ENCODE results near the gene GALNT18. TPM values are rescaled to one million over a fixed set of nuclear protein-coding genes. Genes with fewer than 3 reads are reported as not detected.
A peak's percentile ranks its signal among the peaks of the same experiment; 100 is the strongest.

Gene GALNT18
- total RNA-seq, 1 donor from 2014 or later: 15.6 TPM

DNA sequence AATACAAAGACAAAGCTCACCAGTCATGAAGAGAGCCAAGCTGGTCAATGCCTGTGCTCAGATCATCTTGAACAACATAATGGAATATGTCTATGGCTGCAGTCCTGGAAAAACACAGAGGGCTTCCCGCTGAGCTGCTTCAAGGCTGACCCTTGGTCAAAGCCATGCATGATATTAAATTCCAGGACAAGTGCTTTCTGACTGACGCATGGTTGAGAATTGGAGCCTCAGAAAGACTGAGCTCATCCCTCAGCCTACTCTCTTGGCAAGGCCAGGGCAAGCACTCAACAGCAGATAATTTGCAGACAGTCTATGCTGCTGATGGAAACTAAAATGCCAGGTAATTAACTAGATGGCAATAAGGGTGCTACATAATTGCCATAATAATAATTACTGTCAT lies 89.2 kb downstream of the GALNT18 start:
- no peak for DNase-seq (ENCODE audit: low read depth)

DNA sequence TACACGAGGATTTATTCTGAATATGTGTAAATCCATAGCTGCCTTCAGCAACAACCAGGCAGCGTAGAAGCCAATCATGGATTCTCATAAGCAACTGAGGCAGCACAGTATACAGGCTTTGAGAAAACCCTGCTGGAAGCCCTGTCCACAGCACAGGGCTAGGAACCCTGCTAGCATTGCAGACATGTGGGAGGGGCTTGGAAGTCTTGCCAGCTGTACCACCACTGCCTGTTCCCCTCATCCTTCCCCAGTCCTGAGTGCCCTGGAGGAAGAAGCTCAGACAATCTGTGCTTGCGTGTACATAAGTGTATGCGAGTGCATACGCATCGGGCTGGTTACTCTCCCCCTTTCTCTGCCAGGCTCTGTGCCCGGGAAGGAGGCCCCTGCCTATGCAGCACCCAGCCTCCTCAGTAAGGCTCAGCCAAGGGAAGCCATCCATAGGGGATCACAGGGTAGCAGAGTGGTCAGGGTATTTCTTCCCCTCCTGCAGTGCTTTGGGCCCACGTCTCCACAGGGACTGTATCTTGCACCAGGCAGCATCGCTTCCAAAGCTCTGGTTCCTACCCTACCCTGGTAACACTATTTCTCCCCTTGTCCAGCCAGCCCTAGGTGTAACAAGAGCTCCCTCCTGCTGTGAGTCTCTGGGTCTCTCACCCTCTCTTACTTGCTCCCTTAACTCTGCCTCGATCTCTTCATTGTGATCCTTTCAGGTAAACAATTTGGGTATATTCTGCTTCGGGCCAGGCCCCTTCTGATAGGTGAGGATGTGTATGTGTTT lies 90.5 kb downstream of the GALNT18 start:
- no peak for DNase-seq (ENCODE audit: low read depth)

GRCh38 chr11:11528986-11529385 lies 92.8 kb downstream of the GALNT18 start:
- DNase-seq (ENCODE audit: low read depth): no peak

DNA sequence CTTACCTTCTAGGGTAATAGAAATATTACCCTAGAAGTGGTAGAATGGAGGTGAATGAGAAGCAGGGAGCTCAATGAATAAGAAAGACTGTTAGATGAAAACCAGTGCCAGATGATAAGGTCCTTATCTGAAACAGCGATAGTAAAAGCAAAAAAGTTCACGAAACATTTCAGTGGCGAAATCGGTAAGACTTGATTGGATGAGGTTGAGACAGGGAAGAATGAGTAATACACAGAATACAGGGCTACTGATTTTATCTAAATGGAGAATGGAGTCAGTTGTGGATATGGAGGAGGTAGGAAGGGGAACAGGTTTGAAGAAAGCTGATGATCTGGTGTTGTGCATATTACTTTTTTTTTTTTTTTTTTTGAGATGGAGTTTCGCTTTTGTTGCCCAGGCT lies 96.5 kb downstream of the GALNT18 start:
- no peak for DNase-seq (ENCODE audit: low read depth)

DNA sequence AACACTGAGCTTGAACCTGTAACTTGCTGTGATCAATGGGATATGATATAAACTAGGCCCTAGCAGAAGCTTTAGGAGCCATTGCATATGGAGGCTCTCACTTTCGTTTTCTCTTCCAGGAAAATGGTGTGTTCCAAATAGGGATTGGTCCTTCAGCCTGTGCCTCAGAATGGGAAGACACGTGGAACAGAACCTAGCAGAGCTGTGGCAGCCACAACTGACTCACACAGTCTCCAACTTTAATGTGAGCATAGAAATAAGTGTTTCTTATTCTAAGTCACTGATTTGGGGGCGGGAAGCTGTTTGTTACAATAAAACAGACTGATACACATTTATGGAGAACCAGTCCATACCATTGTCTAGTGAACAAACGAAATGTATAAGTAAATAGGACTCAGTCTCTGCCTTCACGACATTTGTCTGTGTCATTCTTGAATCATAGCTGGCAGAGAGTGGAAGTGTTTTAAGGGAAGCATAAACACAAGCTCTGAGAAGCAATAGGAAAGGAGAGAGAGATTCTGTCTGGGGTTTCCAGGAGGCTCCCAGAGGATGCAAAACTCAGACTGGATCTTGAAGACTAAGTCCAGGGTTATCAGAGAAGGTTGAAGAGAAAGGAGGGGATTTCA lies 97.3 kb downstream of the GALNT18 start:
- no peak for DNase-seq (ENCODE audit: low read depth)

DNA sequence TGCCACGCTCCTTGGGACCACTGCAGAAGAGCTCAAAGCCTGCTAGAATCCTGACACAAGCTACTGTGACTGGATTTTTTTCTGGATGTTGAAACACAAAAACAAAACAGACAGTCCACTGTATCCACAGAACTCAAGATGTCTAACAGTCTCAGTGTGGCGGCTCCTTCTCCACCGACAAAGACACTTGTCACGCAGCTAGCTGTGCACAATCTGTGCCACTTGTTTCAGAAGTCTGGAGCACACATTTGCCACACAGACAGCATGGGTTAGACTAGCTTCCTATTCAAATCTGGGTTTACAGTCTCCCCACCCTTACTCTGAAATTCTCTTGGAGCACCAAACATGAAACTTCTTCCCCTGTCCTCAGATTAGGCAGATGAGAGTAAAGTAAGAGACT lies 99.2 kb downstream of the GALNT18 start:
- DNase-seq (ENCODE audit: low read depth): no peak

DNA sequence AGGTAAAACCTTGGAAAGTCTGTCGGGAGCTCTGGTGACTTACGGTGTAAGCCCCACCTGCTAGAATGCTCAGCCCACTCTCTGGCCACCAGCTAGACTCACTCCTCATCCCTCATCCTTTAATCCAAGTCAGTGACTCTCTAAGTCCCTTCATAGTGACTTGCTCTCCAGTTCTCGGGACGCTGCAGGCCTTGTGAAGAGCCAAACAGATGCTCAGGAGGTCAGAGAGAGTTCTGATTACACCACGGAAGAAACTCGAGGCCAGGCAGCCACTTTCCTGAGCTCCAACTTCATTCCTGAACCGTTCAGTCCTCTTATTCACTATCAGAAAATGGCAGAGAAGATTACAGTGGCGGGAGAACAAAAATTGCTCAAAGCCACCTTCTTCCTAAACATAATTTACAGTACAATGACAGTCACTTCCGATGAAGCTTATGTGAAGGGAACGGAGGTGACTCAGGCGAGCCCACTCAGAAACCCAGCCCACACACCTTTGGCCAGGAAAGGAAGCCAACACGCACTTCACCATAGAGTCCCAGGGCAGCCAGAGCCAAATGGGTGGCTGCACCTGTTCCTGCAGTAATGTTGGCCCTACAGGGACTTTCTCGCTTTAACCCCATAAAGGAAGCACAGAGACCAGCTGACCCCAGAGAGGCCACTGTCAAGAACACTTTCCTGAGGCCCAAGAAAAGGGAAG lies 100.4 kb downstream of the GALNT18 start:
- no peak for DNase-seq (ENCODE audit: low read depth)

DNA sequence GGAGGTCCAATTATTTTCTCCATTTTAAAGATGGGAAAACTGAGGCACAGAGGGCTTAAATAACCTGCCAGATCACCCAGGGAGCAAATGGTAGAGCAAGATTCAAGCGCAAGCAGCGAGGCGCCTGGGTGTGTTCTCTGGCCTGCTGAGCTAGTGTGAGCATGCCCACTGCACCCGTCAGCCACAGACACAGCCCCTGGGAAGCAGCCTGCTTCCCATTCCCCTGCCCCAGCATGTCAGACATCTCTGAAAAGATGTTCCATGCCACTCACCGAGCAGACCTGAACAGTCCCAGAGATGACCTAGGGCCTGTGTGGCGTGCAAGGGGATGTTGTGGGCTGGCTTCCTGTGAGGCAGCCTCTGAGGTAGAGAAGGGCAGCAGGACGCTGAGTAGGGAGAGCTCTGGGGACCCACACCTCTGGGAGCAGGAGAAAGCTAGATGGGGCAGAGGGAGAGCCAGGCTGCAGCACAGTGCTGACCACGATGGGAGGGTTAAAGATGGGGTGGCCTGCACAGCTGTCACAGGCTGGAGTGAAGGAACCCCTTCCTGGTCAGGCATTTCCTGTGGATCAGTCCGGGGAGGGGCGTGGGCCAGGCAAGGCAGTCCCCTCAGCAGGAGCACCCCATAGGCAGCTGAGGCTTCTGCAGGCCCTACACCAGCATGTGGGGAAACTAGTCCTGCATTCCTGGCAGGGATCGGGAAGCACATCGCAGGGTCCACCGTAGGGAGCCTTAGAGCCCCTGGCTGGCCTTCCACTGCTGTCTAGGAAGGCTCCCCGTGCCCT lies 101.4 kb downstream of the GALNT18 start:
- no peak for DNase-seq (ENCODE audit: low read depth)

GRCh38 chr11:11519184-11519583 lies 102.6 kb downstream of the GALNT18 start:
- DNase-seq (ENCODE audit: low read depth): no peak

DNA sequence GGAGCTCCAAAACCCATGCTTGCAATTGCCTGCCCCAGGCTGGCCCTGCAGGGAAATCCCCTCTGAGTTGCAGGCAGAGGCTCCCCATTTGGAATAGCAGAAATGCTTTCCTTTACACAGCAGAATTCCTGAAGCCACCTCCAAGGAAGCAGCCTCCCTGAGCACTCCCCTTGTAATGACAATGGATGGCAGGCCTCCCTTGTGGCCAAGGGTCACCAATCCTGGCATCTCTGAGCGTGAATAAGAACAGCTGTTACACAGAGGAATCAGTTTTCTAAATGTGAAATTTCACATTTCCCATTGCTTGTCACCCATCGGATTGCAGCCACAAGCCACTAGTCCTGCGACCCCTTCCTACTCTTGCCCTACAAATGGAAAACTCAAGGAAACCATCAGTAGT lies 107.6 kb downstream of the GALNT18 start:
- peak; percentile 54 for DNase-seq (ENCODE audit: low read depth)

GRCh38 chr11:11513422-11513821 lies 108.4 kb downstream of the GALNT18 start:
- DNase-seq (ENCODE audit: low read depth): peak; percentile 92

DNA sequence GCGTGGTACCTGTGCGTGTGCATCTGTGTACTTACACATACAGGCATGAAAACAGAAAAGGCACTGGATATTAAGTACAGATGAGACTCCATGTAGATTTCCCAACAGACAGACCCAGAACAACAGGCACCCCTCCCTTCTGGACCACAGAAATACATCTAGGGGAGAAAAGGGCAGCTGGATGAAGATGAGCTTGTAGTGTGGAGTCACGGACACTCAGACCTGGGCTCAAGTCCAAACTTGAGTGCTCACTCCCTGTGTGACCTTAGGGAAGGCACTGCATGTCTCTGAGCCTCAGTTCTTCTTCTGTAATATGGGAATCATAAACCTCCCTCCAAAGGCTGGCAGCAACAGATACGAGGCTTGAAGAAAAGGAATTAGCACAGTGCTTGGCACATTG lies 108.9 kb downstream of the GALNT18 start:
- no peak for DNase-seq (ENCODE audit: low read depth)

DNA sequence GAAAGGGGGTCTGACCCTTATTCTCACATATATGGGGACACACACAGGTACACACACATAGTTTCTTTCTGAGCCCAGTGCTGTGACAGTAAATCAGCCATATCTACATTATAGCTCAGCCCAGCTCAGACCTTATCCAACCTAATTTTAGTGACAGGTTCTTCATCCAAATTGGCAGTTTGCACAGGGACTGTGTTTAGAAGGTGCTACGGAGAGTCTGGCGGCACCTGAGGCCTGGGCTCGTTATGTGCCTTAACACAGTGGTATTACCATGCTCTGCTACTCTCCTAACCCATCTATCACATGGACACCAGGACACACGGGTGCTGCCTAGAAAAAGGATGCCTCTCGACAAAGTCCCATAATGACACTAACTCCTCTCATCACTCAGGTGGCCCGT lies 109.3 kb downstream of the GALNT18 start:
- DNase-seq (ENCODE audit: low read depth): no peak

DNA sequence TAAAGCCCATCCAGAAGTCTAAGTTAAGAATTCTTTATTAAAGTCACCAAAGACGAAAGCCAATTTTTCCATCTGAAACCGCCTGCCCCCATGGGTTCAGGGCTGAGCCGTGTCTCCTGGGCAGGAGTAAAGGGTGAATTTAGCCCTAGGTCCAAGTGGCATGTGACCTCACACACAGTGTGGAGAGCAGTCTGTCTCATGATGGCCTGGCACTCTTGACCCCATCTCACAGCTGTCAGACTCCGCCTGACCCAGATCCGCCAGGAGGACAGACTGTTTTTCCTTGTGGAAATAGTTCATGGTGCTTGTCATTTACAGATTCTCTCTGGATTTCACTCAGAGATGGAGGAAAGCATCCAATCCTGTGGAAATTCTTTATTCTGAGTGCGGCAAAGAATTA lies 109.7 kb downstream of the GALNT18 start:
- no peak for DNase-seq (ENCODE audit: low read depth)

DNA sequence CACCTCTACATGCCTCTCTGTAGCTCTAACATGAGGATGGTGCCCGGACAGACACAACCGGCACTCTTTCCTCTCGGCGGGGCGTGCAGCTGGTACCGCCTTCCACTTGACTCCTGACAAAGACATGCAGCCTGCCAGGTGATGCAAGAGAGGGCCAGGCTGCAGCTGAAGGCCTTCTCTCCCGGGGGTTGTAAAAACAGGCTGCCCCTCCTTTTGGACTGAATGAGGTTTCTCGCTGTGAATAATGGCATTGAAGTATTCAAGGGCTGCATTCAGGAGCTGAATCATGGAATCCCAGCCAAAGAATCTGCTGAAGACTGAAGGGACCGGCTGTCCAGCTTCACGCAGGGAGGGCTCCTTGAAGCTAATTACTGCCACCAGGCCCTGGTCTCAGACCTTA lies 110.9 kb downstream of the GALNT18 start:
- DNase-seq (ENCODE audit: low read depth): peak; percentile 54

GRCh38 chr11:11505692-11506091 lies 116.1 kb downstream of the GALNT18 start:
- no peak for DNase-seq (ENCODE audit: low read depth)

- DNase-seq (ENCODE audit: low read depth): no peak
Observed at GRCh38 chr11:11505190-11505589, 116.6 kb downstream of the GALNT18 start.

DNA sequence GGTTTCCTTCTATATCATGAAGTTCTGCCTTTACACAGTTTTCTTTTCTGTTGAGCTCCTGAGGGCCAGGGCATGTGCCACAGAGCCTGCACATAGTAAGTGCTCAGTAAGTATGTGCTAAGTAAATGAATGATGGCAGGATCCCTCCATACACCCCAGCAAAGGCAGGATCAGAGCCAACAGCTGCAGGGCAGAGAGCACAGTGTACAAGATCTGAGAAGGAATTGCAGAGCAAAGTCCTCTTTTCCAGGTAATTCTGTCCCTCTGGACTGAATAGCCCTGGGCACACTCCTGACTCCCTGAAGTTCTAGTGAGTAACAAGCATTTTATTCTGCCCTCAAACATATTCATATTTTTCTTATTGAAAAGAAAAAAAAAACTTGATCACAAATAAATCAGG lies 117.7 kb downstream of the GALNT18 start:
- DNase-seq (ENCODE audit: low read depth): no peak

DNA sequence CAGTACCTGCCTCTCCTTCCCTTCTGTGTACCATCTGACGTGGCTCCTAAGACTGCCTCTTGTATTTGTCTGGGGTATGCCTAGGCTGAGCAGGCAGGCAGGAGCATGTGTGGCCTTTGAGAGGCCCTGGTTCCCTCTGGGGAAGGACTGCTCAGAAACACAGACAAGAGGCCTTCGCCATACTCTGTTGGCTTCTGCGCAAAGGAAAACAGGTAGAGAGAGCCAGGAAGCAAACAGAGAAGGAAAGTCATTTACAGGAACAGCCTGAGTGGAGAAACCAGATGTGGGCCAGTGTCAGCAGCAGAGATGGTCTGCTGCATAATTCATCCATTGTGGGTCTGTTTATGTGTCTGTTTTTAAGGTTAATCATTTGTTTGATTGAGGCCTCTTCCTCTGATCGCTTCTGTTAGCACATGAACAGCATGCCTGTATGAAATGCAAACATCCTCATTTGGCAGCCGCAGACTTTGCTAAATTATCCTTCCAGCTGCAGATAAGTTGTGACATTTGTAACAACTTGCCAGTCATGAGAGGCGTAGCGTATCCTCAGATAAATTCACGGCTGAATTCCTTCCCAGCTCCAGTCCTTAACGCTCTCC lies 119.4 kb downstream of the GALNT18 start:
- DNase-seq (ENCODE audit: low read depth): peak; percentile 61

GRCh38 chr11:11501546-11502262 lies 120.1 kb downstream of the GALNT18 start:
- DNase-seq (ENCODE audit: low read depth): peak; percentile 36

Data from renal cortical epithelial cell (primary cell).